Panc1 (cell line): ENCODE results near the gene CASP4.

Experiments
- POLR2AphosphoS5 ChIP-seq: IDR thresholded peaks from 2 replicates; pipeline ENCODE4 v1.6.1; 2012; ENCODE audit warnings: mild to moderate bottlenecking, low read depth, low read length, moderate library complexity
- TCF7L2 ChIP-seq: IDR thresholded peaks from 2 replicates; pipeline ENCODE4 v1.6.1; 2011; ENCODE audit warnings: mild to moderate bottlenecking, low read depth, low read length, inconsistent platforms
- TF ChIP-seq, protein P1 (sequence below): fragments of 450-650 bp; IDR thresholded peaks from 2 replicates; pipeline ENCODE4 v1.5.1; 2017; ENCODE audit warnings: mild to moderate bottlenecking
- TF ChIP-seq, protein P2 (sequence below), 2 experiments: IDR thresholded peaks; 2 replicates each; pipeline ENCODE4 v1.6.1; 2011 to 2012; ENCODE audit warnings: low read depth in 2 of 2, control low read depth in 1 of 2, low read length in 1 of 2, mild to moderate bottlenecking in 1 of 2, moderate library complexity in 1 of 2; ENCODE audit not compliant: insufficient read depth in 1 of 2

DNA sequence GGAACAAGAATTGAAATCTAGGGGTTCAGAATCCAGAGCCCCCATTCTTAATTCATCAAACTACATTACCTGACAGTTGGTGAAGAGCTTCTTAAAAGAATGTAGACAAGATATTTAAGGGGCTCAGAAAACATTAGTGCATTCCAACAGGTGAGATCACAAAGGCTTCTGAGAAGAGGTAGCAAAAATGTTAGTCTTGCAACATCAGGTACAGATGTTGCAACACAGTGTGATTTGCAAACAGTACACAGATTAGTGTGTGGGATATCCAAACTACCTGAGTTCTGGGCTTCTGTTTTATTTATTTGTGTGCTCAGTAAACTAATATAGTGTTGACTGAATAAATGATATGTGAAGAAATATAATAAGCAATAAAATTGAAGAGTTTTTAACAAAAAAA is 11.8 kb downstream of the CASP4 start:
- TF ChIP-seq, protein P1, sequence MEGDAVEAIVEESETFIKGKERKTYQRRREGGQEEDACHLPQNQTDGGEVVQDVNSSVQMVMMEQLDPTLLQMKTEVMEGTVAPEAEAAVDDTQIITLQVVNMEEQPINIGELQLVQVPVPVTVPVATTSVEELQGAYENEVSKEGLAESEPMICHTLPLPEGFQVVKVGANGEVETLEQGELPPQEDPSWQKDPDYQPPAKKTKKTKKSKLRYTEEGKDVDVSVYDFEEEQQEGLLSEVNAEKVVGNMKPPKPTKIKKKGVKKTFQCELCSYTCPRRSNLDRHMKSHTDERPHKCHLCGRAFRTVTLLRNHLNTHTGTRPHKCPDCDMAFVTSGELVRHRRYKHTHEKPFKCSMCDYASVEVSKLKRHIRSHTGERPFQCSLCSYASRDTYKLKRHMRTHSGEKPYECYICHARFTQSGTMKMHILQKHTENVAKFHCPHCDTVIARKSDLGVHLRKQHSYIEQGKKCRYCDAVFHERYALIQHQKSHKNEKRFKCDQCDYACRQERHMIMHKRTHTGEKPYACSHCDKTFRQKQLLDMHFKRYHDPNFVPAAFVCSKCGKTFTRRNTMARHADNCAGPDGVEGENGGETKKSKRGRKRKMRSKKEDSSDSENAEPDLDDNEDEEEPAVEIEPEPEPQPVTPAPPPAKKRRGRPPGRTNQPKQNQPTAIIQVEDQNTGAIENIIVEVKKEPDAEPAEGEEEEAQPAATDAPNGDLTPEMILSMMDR: no peak
- TF ChIP-seq TCF7L2 (no peak), POLR2AphosphoS5 (no peak)
- TF ChIP-seq, protein P2, sequence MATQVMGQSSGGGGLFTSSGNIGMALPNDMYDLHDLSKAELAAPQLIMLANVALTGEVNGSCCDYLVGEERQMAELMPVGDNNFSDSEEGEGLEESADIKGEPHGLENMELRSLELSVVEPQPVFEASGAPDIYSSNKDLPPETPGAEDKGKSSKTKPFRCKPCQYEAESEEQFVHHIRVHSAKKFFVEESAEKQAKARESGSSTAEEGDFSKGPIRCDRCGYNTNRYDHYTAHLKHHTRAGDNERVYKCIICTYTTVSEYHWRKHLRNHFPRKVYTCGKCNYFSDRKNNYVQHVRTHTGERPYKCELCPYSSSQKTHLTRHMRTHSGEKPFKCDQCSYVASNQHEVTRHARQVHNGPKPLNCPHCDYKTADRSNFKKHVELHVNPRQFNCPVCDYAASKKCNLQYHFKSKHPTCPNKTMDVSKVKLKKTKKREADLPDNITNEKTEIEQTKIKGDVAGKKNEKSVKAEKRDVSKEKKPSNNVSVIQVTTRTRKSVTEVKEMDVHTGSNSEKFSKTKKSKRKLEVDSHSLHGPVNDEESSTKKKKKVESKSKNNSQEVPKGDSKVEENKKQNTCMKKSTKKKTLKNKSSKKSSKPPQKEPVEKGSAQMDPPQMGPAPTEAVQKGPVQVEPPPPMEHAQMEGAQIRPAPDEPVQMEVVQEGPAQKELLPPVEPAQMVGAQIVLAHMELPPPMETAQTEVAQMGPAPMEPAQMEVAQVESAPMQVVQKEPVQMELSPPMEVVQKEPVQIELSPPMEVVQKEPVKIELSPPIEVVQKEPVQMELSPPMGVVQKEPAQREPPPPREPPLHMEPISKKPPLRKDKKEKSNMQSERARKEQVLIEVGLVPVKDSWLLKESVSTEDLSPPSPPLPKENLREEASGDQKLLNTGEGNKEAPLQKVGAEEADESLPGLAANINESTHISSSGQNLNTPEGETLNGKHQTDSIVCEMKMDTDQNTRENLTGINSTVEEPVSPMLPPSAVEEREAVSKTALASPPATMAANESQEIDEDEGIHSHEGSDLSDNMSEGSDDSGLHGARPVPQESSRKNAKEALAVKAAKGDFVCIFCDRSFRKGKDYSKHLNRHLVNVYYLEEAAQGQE (IDR thresholded peaks at IDR 0.05; ENCODE audit: insufficient read depth in 1 of 2, low read depth in 2 of 2, low read length in 1 of 2): no peak
